ENCODE results near the gene MYNN. TPM values are rescaled to one million over a fixed set of nuclear protein-coding genes. Genes with fewer than 3 reads are reported as not detected.
A peak's percentile ranks its signal among the peaks of the same experiment; 100 is the strongest.

The MYNN gene
- total and polyA plus RNA-seq, 2 of the 13 experiments (the other 11 are each of a cell fraction or from before 2014, with no cell fraction given) = 10.4 to 17.6 TPM

GRCh38 chr3:169771497-169772304 lies 1.5 kb upstream of the MYNN start (continued):
- TF ChIP-seq ZNF503 (CRISPR knock-in tag; IDR thresholded peaks at IDR 0.05) = no peak
- TF ChIP-seq ZNF784 (CRISPR knock-in tag; IDR thresholded peaks at IDR 0.05; ENCODE audit: borderline replicate concordance) = no peak
- TF ChIP-seq YEATS4 (CRISPR knock-in tag; IDR thresholded peaks at IDR 0.05; ENCODE audit: borderline replicate concordance) = 0 out of 2 replicates have a peak, but pooled peaks have one; percentile 24
- TF ChIP-seq PCBP2 (optimal IDR thresholded peaks at IDR 0.05; ENCODE audit: low read depth, low read length, poor library complexity, severe bottlenecking) = no peak
- TF ChIP-seq, protein P1, sequence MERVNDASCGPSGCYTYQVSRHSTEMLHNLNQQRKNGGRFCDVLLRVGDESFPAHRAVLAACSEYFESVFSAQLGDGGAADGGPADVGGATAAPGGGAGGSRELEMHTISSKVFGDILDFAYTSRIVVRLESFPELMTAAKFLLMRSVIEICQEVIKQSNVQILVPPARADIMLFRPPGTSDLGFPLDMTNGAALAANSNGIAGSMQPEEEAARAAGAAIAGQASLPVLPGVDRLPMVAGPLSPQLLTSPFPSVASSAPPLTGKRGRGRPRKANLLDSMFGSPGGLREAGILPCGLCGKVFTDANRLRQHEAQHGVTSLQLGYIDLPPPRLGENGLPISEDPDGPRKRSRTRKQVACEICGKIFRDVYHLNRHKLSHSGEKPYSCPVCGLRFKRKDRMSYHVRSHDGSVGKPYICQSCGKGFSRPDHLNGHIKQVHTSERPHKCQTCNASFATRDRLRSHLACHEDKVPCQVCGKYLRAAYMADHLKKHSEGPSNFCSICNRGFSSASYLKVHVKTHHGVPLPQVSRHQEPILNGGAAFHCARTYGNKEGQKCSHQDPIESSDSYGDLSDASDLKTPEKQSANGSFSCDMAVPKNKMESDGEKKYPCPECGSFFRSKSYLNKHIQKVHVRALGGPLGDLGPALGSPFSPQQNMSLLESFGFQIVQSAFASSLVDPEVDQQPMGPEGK (CRISPR knock-in tag; IDR thresholded peaks at IDR 0.05) = 0 out of 2 replicates have a peak, but pooled peaks have one; percentile 42
- TF ChIP-seq ZFP36L2 (CRISPR knock-in tag; IDR thresholded peaks at IDR 0.05) = no peak
- no peak for TF ChIP-seq ZNF121 (CRISPR knock-in tag; IDR thresholded peaks at IDR 0.05)
- peak; percentile 6; the same call in 1 of the 2 replicates for TF ChIP-seq BCL6 (CRISPR knock-in tag; IDR thresholded peaks at IDR 0.05)
- TF ChIP-seq SALL1 (CRISPR knock-in tag; IDR thresholded peaks at IDR 0.05) = peak; percentile 61
- TF ChIP-seq HOMEZ (CRISPR knock-in tag; IDR thresholded peaks at IDR 0.05; ENCODE audit: low read depth) = peak; percentile 24; the same call in 1 of the 2 replicates
- TF ChIP-seq ARID3A (IDR thresholded peaks at IDR 0.05; ENCODE audit: low read depth, low read length) = peak; percentile 82; the same call in 1 of the 2 replicates
- TF ChIP-seq THRA (CRISPR knock-in tag; IDR thresholded peaks at IDR 0.05; ENCODE audit: borderline replicate concordance) = no peak
- TF ChIP-seq TBL1XR1 (IDR thresholded peaks at IDR 0.05; ENCODE audit: borderline replicate concordance, low read length, partially characterized antibody) = no peak
- TF ChIP-seq MTA3 (CRISPR knock-in tag; IDR thresholded peaks at IDR 0.05) = no peak
- TF ChIP-seq ZNF414 (CRISPR knock-in tag; IDR thresholded peaks at IDR 0.05) = 0 out of 2 replicates have a peak, but pooled peaks have one; percentile 14
- no peak for TF ChIP-seq ZNF567 (CRISPR knock-in tag; IDR thresholded peaks at IDR 0.05; ENCODE audit: borderline replicate concordance)
